Brain microvascular endothelial cell (primary cell): ENCODE results near the gene INSYN2B.

Experiments
- DNase-seq: peaks from one replicate; pipeline ENCODE4 v3.0.0-alpha.2; 2020
- H3K27ac ChIP-seq: fragments of 250-450 bp; sonication (Bioruptor Pico); 2 replicates; pipeline ENCODE4 v1.5.1; 2020; ENCODE audit warnings: mild to moderate bottlenecking, moderate library complexity
- H3K27me3 ChIP-seq: fragments of 250-450 bp; sonication (Bioruptor Pico); replicated peaks from 2 replicates; pipeline ENCODE4 v1.5.1; 2020; ENCODE audit warnings: mild to moderate bottlenecking
- H3K36me3 ChIP-seq: fragments of 250-450 bp; sonication (Bioruptor Pico); replicated peaks from 2 replicates; pipeline ENCODE4 v1.5.1; 2020; ENCODE audit warnings: mild to moderate bottlenecking
- H3K4me3 ChIP-seq: 2 replicates; pipeline ENCODE4 v1.5.1; 2011; ENCODE audit warnings: low read depth, mild to moderate bottlenecking, control low read depth, low read length, moderate library complexity
- CTCF ChIP-seq: IDR thresholded peaks from 2 replicates; pipeline ENCODE4 v1.5.1; 2011; ENCODE audit warnings: low read depth, mild to moderate bottlenecking, moderate library complexity, low read length, control low read depth, inconsistent platforms; ENCODE audit errors: missing control alignments
- in situ Hi-C: cut with HindIII; loops from 2 replicates; pipeline ENCODE4 v1.10.0; 2017; ENCODE audit warnings: low sequenced_read_pairs, low pct_ligation_motif_present

INSYN2B gene

GRCh38 chr5:169939731-169940130, 40.6 kb downstream of the INSYN2B start:
- Histone ChIP-seq H3K4me3 (no peak overlapping the region), H3K27ac (no peak overlapping the region), H3K36me3 (no peaks in the 10 kb centered on the region), H3K27me3 (no peaks in the 10 kb centered on the region)
- in situ Hi-C loops, result no loop called here
- DNase-seq, result no peak
- TF ChIP-seq CTCF, result no peak

- Histone ChIP-seq H3K27ac (no peak overlapping the region), H3K36me3 (no peaks in the 10 kb centered on the region), H3K27me3 (no peaks in the 10 kb centered on the region), H3K4me3 (no peak overlapping the region)
- in situ Hi-C loops, result no loop called here
- DNase-seq, result no peak
- no peak for TF ChIP-seq CTCF
Observed at GRCh38 chr5:169938439-169938838, 41.9 kb downstream of the INSYN2B start.

- no peak for TF ChIP-seq CTCF
- H3K36me3 ChIP-seq, result no peaks in the 10 kb centered on the region
- H3K27me3 ChIP-seq, result no peaks in the 10 kb centered on the region
- in situ Hi-C loops, result no loop called here
- H3K4me3 ChIP-seq, result no peak overlapping the region
- no peak for DNase-seq
- no peak overlapping the region for H3K27ac ChIP-seq
Observed at GRCh38 chr5:169935762-169936161, 44.5 kb downstream of the INSYN2B start.

GRCh38 chr5:169934990-169935389, 45.3 kb downstream of the INSYN2B start:
- no peaks in the 10 kb centered on the region for H3K27me3 ChIP-seq
- in situ Hi-C loops, result no loop called here
- no peak for DNase-seq
- H3K27ac ChIP-seq, result no peak overlapping the region
- no peak overlapping the region for H3K4me3 ChIP-seq
- H3K36me3 ChIP-seq, result no peaks in the 10 kb centered on the region
- no peak for TF ChIP-seq CTCF

- Histone ChIP-seq H3K4me3 (no peak overlapping the region), H3K36me3 (no peaks in the 10 kb centered on the region), H3K27ac (no peak overlapping the region), H3K27me3 (no peaks in the 10 kb centered on the region)
- in situ Hi-C loops, result no loop called here
- DNase-seq, result no peak
- TF ChIP-seq CTCF, result no peak
Observed at GRCh38 chr5:169933616-169934015, 46.7 kb downstream of the INSYN2B start.

- DNase-seq, result no peak
- in situ Hi-C loops, result no loop called here
- no peak for TF ChIP-seq CTCF
- Histone ChIP-seq H3K27ac (no peak overlapping the region), H3K4me3 (no peak overlapping the region), H3K36me3 (no peaks in the 10 kb centered on the region), H3K27me3 (no peaks in the 10 kb centered on the region)
Observed at GRCh38 chr5:169933127-169933526, 47.2 kb downstream of the INSYN2B start.
